ENCODE measurements around the gene DOK6.
"Not testable (repeated sequence)": the region's sequence is repeated elsewhere in the genome, so short reads cannot be mapped to it uniquely, and the experiment has no call there.

DOK6 gene

DNA sequence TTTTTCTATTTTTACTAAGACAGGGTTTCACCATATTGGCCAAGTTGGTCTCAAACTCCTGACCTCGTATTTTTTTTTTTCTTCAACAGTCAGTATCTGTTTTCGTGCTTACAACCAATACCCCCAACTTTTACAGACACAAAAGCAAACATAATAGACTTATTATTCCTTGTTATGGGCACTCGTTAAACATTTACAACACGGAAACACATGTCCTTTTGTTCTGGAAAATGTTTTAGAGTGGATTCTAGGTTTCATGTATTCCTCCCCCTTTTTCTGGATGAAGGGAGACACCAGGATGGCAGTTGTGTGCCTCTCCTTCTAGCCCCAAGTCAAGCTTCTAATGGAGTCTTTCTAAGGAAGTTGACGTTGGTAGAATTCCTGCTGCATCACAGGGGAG is 458.2 kb downstream of the DOK6 start:
- ATAC-seq (replicated peaks; ENCODE audit: extremely low read depth, poor library complexity, severe bottlenecking) (no peak), DNase-seq (ENCODE audit: low spot score in 2 of 2) (no peak)
- no peak overlapping the region for H3K4me3 Mint-ChIP-seq
- H3K27me3 Mint-ChIP-seq: no peaks in the 10 kb centered on the region
- no peaks in the 10 kb centered on the region for H3K4me1 Mint-ChIP-seq
- no peaks in the 10 kb centered on the region for H3K9me3 Mint-ChIP-seq
- peaks cover 3% of the 10 kb centered on the region for H3K36me3 Mint-ChIP-seq (ENCODE audit: insufficient read depth)
- H3K27ac Mint-ChIP-seq (ENCODE audit: low read depth): no peak overlapping the region

DNA sequence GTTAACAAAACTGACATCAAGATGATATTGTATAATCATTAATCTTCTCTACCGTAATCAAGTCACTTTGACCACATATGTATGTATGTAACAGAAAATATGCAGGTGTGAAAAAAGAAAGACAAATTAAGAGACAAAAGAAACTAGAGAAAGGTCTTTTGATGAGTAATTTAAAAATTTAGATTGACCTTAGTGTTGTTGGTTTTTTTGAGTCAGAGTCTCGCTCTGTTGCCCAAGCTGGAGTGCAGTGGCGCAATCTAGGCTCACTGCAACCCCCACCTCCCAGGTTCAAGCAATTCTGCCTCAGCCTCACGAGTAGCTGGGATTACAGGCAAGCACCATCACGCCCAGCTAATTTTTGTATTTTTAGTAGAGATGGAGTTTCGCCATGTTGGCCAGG is 464.1 kb downstream of the DOK6 start:
- not testable (repeated sequence) for ATAC-seq (replicated peaks; ENCODE audit: extremely low read depth, poor library complexity, severe bottlenecking); H3K4me3 Mint-ChIP-seq; DNase-seq (ENCODE audit: low spot score in 2 of 2); H3K4me1 Mint-ChIP-seq; H3K36me3 Mint-ChIP-seq (ENCODE audit: insufficient read depth); H3K9me3 Mint-ChIP-seq; H3K27ac Mint-ChIP-seq (ENCODE audit: low read depth); H3K27me3 Mint-ChIP-seq

DNA sequence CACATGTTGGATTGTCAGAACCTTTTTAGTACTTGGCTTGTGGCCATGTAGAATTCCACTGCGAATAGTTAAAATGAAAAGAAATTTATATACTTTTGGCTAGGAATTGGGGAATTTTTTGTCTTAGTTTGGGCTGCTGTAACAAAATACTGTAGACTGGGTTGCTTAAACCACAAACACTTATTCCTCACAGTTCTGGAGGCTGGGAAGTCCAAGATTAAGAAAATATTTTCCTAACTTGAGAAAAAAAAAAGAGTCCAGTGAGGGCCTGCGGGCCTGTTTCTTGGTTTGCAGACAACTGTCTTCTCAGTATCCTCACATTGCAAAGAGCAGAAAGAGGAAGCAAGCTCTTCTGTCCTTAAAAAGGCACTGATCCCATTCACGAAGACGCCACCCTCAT is 465.1 kb downstream of the DOK6 start:
- no peaks in the 10 kb centered on the region for H3K9me3 Mint-ChIP-seq

DNA sequence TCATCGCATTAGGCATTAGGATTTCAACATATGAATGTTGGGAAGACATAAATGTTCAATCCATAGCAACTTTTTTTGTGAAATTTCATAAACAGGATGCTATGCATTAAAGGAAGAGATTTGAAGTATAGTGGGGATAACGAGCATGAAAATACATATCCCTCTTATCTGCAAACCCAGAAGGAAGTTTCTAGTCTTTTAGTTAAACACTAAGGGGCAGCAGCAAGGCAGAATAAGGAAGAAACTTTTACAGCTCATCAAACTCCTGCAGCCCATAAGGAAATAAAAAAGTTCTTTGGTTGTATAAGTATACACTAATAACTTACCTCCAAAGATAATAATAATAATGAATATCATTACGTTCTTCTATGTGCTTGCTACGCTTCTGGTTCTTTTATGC is 465.5 kb downstream of the DOK6 start:
- Mint-ChIP-seq H3K36me3 (ENCODE audit: insufficient read depth) (peaks cover 9% of the 10 kb centered on the region), H3K27me3 (no peaks in the 10 kb centered on the region), H3K4me3 (no peak overlapping the region), H3K27ac (ENCODE audit: low read depth) (no peak overlapping the region), H3K4me1 (no peaks in the 10 kb centered on the region), H3K9me3 (no peaks in the 10 kb centered on the region)
- DNase-seq (ENCODE audit: low spot score in 2 of 2) (no peak), ATAC-seq (replicated peaks; ENCODE audit: extremely low read depth, poor library complexity, severe bottlenecking) (no peak)

More for the DNA sequence above, 465.1 kb downstream of the DOK6 start:
- Mint-ChIP-seq H3K27me3 (no peaks in the 10 kb centered on the region), H3K4me3 (no peak overlapping the region), H3K36me3 (ENCODE audit: insufficient read depth) (peaks cover 6% of the 10 kb centered on the region), H3K27ac (ENCODE audit: low read depth) (no peak overlapping the region), H3K4me1 (no peaks in the 10 kb centered on the region)
- no peak for DNase-seq (ENCODE audit: low spot score in 2 of 2)
- ATAC-seq (replicated peaks; ENCODE audit: extremely low read depth, poor library complexity, severe bottlenecking): no peak

DNA sequence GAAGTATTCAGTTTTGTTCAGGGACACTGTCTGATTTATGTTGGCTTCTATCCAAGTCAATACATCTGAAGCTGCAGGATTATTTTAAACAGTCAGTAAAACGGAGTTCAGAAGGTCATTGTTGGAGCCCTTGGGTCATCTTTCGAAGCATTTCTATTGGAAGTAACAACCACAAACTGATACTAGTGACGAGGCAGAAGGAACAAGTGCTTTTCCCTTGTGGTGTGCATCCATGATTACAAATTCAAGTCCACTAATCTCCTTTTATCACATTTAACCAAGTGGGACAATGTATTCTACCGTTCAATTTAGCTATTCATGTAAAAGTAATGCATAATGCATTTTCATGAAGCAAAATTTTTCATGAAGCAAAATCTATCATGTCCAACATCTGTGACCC is 470.0 kb downstream of the DOK6 start:
- ATAC-seq (replicated peaks; ENCODE audit: extremely low read depth, poor library complexity, severe bottlenecking): no peak
- no peak for DNase-seq (ENCODE audit: low spot score in 2 of 2)
- peaks cover 11% of the 10 kb centered on the region for H3K36me3 Mint-ChIP-seq (ENCODE audit: insufficient read depth)
- no peaks in the 10 kb centered on the region for H3K27me3 Mint-ChIP-seq
- no peaks in the 10 kb centered on the region for H3K9me3 Mint-ChIP-seq
- H3K27ac Mint-ChIP-seq (ENCODE audit: low read depth): no peak overlapping the region
- no peak overlapping the region for H3K4me3 Mint-ChIP-seq
- peaks cover 7% of the 10 kb centered on the region for H3K4me1 Mint-ChIP-seq

DNA sequence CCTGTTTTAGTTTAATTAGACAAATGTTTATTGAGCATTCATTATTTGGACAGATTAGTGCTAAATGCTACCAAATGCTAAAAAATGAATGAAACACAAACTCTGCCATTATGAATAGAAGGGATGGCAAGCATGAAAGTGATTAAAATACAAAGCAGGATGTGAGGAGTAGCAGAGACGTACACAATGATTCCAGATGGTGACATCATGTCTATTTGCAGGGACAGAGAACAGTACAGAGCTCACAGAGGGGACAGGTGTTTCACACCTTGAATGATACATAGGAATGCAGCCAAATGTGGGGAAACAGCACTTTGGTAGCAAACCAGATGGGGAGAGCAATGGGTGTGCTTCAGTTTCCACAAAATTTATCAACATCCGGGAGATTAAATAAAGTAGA is 470.7 kb downstream of the DOK6 start:
- H3K27me3 Mint-ChIP-seq: no peaks in the 10 kb centered on the region
- DNase-seq (ENCODE audit: low spot score in 2 of 2) (no peak), ATAC-seq (replicated peaks; ENCODE audit: extremely low read depth, poor library complexity, severe bottlenecking) (no peak)
- H3K4me1 Mint-ChIP-seq: peaks cover 7% of the 10 kb centered on the region
- H3K27ac Mint-ChIP-seq (ENCODE audit: low read depth): peak overlapping the region; percentile 4
- no peaks in the 10 kb centered on the region for H3K9me3 Mint-ChIP-seq
- peaks cover 11% of the 10 kb centered on the region for H3K36me3 Mint-ChIP-seq (ENCODE audit: insufficient read depth)
- H3K4me3 Mint-ChIP-seq: no peak overlapping the region

DNA sequence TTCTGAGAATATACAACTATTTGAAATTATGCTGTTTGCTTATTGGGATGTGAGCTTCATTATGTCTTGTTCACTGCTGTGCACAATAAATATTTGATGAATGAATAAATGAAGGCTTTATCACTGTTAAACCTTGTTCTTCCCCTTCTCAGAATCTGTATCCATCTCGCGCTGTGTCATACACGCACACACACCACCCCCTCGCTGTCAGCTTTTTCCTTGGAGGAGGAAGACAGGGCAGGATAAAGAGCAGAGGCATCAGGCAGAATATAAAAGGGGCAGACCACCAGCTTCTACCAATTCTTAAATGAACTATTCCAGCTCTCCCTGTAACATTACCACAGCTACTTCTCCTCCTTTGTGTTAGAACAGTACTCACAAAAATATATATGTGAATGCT is 472.0 kb downstream of the DOK6 start:
- Mint-ChIP-seq H3K4me3 (no peak overlapping the region), H3K27me3 (no peaks in the 10 kb centered on the region), H3K9me3 (no peaks in the 10 kb centered on the region), H3K4me1 (peaks cover 7% of the 10 kb centered on the region), H3K27ac (ENCODE audit: low read depth) (no peak overlapping the region), H3K36me3 (ENCODE audit: insufficient read depth) (peaks cover 10% of the 10 kb centered on the region)
- DNase-seq (ENCODE audit: low spot score in 2 of 2) (no peak), ATAC-seq (replicated peaks; ENCODE audit: extremely low read depth, poor library complexity, severe bottlenecking) (no peak)

DNA sequence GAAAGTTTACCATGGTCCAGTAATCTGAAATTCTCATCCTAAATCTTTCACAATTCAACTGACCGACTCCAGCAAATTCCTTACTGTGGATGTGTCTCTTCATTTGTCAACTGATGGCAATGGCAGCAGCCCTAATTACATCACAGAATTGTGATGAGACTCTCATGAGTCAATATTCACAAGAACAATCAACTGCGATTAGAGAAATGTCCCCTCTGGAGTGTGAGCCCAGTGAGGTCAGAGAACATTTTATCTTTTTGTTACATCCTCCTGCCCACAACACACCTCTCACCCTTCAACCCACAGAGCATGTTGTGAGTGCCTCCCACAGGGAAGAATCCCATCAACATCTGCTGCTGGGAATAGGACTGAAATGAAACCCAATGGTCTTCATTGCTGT is 473.4 kb downstream of the DOK6 start:
- no peaks in the 10 kb centered on the region for H3K27me3 Mint-ChIP-seq
- DNase-seq (ENCODE audit: low spot score in 2 of 2): no peak
- H3K4me1 Mint-ChIP-seq: peaks cover 7% of the 10 kb centered on the region
- H3K9me3 Mint-ChIP-seq: no peaks in the 10 kb centered on the region
- no peak overlapping the region for H3K4me3 Mint-ChIP-seq
- no peak for ATAC-seq (replicated peaks; ENCODE audit: extremely low read depth, poor library complexity, severe bottlenecking)
- H3K36me3 Mint-ChIP-seq (ENCODE audit: insufficient read depth): peaks cover 12% of the 10 kb centered on the region
- H3K27ac Mint-ChIP-seq (ENCODE audit: low read depth): peak overlapping the region; percentile 68

DNA sequence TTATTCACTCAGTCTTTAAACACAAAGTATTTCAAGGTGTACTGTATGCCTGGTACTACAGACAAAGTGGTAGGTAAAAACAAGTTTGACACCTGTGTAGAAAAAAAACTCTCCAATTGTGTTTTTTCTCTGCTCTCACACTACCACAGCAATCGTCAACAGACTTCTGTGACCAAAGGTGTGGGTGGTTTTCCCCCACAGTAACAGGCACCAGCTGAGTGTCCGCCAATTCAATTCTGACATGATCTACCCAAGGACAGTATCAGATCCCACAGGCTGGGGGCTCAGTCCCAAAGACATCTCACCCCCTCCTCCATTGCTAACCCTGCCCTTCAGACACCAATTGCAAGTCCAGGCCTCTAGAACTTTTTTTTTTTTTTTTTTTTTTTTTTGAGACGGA is 475.8 kb downstream of the DOK6 start:
- DNase-seq (ENCODE audit: low spot score in 2 of 2): no peak

DNA sequence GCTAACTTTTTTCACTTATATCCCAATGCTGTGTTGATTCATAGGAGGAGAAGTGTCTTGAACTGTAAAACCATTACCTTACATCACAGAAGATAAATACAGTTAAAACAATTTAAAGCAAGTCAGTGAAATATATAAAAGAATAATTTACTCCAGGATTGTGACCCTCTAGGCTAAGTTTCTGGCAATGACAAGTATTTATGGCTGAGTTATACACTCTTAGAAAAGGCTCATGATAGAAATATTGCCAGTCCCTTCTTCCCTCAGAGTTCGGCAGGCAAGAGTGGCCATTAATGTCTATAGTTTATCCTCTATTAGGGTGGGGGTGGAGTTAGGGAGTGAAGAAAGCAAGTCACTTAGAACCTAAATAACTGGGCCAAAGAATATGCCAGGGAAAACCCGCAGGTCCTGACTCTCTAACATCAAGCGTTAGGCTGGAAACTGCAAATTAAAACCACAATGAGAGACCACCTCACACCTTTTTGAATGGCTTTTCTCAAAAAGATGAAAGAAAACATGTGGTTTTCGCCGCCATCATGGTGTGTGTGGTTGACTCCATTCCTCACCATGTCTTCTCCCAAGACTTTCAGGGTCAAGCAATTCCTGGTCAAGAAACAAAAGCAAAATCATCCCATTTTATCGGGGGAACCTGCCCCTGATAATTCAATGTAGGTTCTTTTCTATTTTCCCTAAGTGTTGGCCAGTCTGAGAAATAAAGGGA is 477.7 kb downstream of the DOK6 start:
- DNase-seq (ENCODE audit: low spot score in 2 of 2): no peak
- H3K4me3 Mint-ChIP-seq: no peak overlapping the region
- H3K36me3 Mint-ChIP-seq (ENCODE audit: insufficient read depth): peaks cover 9% of the 10 kb centered on the region
- no peaks in the 10 kb centered on the region for H3K27me3 Mint-ChIP-seq
- H3K4me1 Mint-ChIP-seq: peaks cover 17% of the 10 kb centered on the region
- no peaks in the 10 kb centered on the region for H3K9me3 Mint-ChIP-seq
- no peak overlapping the region for H3K27ac Mint-ChIP-seq (ENCODE audit: low read depth)
- ATAC-seq (replicated peaks; ENCODE audit: extremely low read depth, poor library complexity, severe bottlenecking): no peak

More for the DNA sequence above, 475.8 kb downstream of the DOK6 start:
- no peak overlapping the region for H3K27ac Mint-ChIP-seq (ENCODE audit: low read depth)
- H3K9me3 Mint-ChIP-seq: no peaks in the 10 kb centered on the region
- ATAC-seq (replicated peaks; ENCODE audit: extremely low read depth, poor library complexity, severe bottlenecking): no peak
- peaks cover 17% of the 10 kb centered on the region for H3K4me1 Mint-ChIP-seq
- H3K4me3 Mint-ChIP-seq: no peak overlapping the region
- no peaks in the 10 kb centered on the region for H3K27me3 Mint-ChIP-seq
- H3K36me3 Mint-ChIP-seq (ENCODE audit: insufficient read depth): peaks cover 11% of the 10 kb centered on the region

DNA sequence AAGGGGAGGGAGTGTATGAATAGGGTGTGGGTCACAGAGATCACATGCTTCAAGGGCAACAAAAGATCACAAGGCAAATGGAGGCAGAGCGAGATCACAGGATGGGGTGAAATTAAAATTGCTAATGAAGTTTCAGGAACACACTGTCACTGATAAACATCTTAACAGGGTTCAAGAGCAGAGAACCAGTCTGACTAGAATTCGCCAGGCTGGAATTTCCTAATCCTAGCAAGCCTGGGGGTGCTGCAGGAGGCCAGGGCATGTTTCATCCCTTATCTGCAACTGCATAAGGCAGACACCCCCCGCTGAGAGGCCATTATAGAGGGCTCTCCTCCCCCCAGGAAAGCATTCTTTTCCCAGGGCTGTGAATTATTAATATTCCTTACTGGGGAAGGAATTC is 478.4 kb downstream of the DOK6 start:
- ATAC-seq (replicated peaks; ENCODE audit: extremely low read depth, poor library complexity, severe bottlenecking); H3K36me3 Mint-ChIP-seq (ENCODE audit: insufficient read depth); DNase-seq (ENCODE audit: low spot score in 2 of 2); H3K27ac Mint-ChIP-seq (ENCODE audit: low read depth); H3K27me3 Mint-ChIP-seq; H3K4me3 Mint-ChIP-seq; H3K9me3 Mint-ChIP-seq: not testable (repeated sequence)
- peaks cover 17% of the 10 kb centered on the region for H3K4me1 Mint-ChIP-seq

DNA sequence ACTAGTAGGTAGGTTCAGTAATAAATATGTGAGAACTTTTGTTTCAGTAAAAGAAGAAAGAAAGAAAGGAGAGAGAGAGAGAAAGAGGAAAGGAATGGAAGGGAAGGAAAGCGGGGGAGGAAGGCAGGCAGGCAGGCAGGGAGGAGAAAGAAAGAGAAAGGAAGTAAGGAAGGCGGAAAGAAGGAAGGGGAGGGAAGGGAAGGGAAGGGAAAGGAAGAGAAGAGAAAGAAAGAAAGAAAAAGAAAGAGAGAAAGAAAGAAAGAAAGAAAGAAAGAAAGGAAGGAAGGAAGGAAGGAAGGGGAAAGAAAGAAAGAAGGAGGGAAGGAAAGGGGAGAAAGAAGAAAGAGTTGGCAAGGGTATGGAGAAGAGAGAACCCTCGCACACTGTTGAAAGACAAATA is 479.4 kb downstream of the DOK6 start:
- Mint-ChIP-seq H3K9me3 (no peaks in the 10 kb centered on the region), H3K27me3 (no peaks in the 10 kb centered on the region), H3K4me1 (peaks cover 12% of the 10 kb centered on the region), H3K36me3 (ENCODE audit: insufficient read depth) (peaks cover 9% of the 10 kb centered on the region), H3K27ac (ENCODE audit: low read depth) (no peak overlapping the region), H3K4me3 (no peak overlapping the region)
- ATAC-seq (replicated peaks; ENCODE audit: extremely low read depth, poor library complexity, severe bottlenecking): no peak
- DNase-seq (ENCODE audit: low spot score in 2 of 2): no peak

DNA sequence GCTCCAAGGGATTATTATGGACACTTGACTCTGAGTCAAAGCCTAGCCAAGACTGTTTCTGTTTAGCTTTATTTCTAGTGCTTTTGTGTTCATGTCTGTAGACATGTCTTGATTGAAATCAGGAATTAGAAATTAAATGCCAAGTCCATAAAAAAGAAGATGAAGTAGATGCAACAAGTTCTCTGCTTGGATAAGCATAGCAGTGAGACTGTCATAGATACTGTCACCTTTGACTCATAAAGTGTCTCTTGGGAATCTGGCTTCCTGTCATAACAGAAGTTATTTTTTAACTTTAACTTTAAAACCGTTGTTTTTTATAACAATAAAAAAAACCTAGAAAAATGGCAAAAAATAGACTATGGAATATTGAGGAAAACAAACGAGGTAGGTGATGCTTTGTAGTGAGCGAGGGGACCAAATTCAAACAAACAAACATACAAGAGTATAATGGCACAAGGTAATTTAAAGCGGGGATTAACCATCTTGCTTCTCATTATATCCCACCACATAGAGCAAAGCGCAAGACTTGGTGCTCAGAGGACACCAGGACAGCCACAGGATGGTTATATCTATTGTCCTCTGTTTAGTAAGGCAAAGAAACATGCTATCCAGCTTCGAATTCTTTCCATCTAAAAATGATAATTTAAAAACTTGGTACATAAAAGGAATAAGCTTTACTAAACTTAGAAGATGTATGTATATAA is 482.4 kb downstream of the DOK6 start:
- Mint-ChIP-seq H3K36me3 (ENCODE audit: insufficient read depth) (peaks cover 7% of the 10 kb centered on the region), H3K4me1 (peaks cover 29% of the 10 kb centered on the region), H3K4me3 (no peak overlapping the region), H3K9me3 (no peaks in the 10 kb centered on the region), H3K27ac (ENCODE audit: low read depth) (no peak overlapping the region), H3K27me3 (no peaks in the 10 kb centered on the region)
- ATAC-seq (replicated peaks; ENCODE audit: extremely low read depth, poor library complexity, severe bottlenecking): no peak
- DNase-seq (ENCODE audit: low spot score in 2 of 2): no peak
